Spleen (tissue), 11 donors: ENCODE data around the gene ORMDL3. TPM values are rescaled to one million over a fixed set of nuclear protein-coding genes. Genes with fewer than 3 reads are reported as not detected.

ENCODE experiments used
- DNase-seq: peaks from one replicate; pipeline ENCODE4 v3.0.0-alpha.2; 2020
- H3K27ac ChIP-seq, 8 donors: fragments of 200-600 bp; sonication (generic) in 7 of 8; 1 replicate in 4 of 8; 2 replicates in 4 of 8; pipeline versions ENCODE4 v1.5.0 to v1.8.0; 2016 to 2021; ENCODE audit warnings: inconsistent platforms in 4 of 8, mild to moderate bottlenecking in 4 of 8, moderate library complexity in 1 of 8
- H3K27me3 ChIP-seq, 7 donors: fragments of 200-600 bp; sonication (generic) in 6 of 7; replicated peaks in 1 of 7; 1 replicate in 4 of 7; 2 replicates in 3 of 7; pipeline versions ENCODE4 v1.5.0 to v1.8.0; 2016 to 2021; ENCODE audit warnings: inconsistent platforms in 3 of 7, mild to moderate bottlenecking in 1 of 7
- H3K36me3 ChIP-seq, 6 donors: fragments of 200-600 bp; sonication (generic) in 5 of 6; 1 replicate in 4 of 6; 2 replicates in 2 of 6; pipeline versions ENCODE4 v1.5.0 to v1.8.0; 2016 to 2021; ENCODE audit warnings: inconsistent platforms in 2 of 6
- H3K4me1 ChIP-seq, 6 donors: fragments of 200-600 bp; sonication (generic) in 5 of 6; 1 replicate in 3 of 6; 2 replicates in 3 of 6; pipeline versions ENCODE4 v1.5.0 to v1.8.0; 2016 to 2021; ENCODE audit warnings: inconsistent platforms in 3 of 6
- H3K4me3 ChIP-seq, 8 donors: fragments of 200-600 bp; sonication (generic) in 7 of 8; 1 replicate in 4 of 8; 2 replicates in 4 of 8; pipeline versions ENCODE4 v1.5.0 to v1.8.0; 2016 to 2021; ENCODE audit warnings: inconsistent platforms in 4 of 8, mild to moderate bottlenecking in 4 of 8, moderate library complexity in 2 of 8
- H3K9me3 ChIP-seq, 8 donors: fragments of 200-600 bp; sonication (generic) in 7 of 8; 1 replicate in 4 of 8; 2 replicates in 4 of 8; pipeline versions ENCODE4 v1.5.0 to v1.8.0; 2016 to 2021; ENCODE audit warnings: inconsistent platforms in 4 of 8
- POLR2A ChIP-seq, 3 donors: fragments of 450-650 bp; IDR thresholded peaks; one replicate each; pipeline ENCODE4 v1.5.1; 2017; ENCODE audit warnings: antibody characterized with exemption in 3 of 3, mild to moderate bottlenecking in 1 of 3
- POLR2AphosphoS5 ChIP-seq, 3 donors: sonication (generic); formaldehyde crosslinking; IDR thresholded peaks; one replicate each; pipeline ENCODE4 v1.5.1; 2017; ENCODE audit warnings: antibody characterized with exemption in 3 of 3
- WGBS, 5 donors: extraction: QIAGEN DNeasy Blood & Tissue Kit in 3 of 5; methylation state at CpG; one replicate each; pipeline versions ENCODE4 v1.1.5 to v1.1.7; 2013 to 2018; 5-methylcytosine and 5-hydroxymethylcytosine counted together
- intact Hi-C: fragments of 100-400 bp; cut with DNase I; formaldehyde crosslinking; loops from one replicate; pipeline ENCODE4 v1.15.0; 2023; ENCODE audit warnings: low total_unique reads
- polyA plus RNA-seq, 3 donors: library from polyadenylated mRNA; stranded (reverse); fragments of 200-250 nt; gene quantifications; one replicate each; pipeline ENCODE4 v1.2.1, GENCODE V29; 2013
- total RNA-seq, 7 donors: library from RNA; depleted of rRNA in 3 of 7; stranded (reverse); fragments of >200 nt in 3 of 7; fragmentation: NEBNext Ultra II Directional in 4 of 7; extraction: Animal tissue kit (Norgen Biotek cat#: 25700) in 4 of 7; gene quantifications; one replicate each; pipeline versions ENCODE4 v1.1.0 to v1.2.1, GENCODE V29; 2016 to 2021
- TF ChIP-seq, protein P1 (sequence below), 11 experiments: fragments of 200-600 bp in 7 of 11; fragments of 450-650 bp in 4 of 11; sonication (generic) in 4 of 11; IDR thresholded peaks in 8 of 11; conservative IDR thresholded peaks in 3 of 11; 1 replicate in 7 of 11; 2 replicates in 4 of 11; pipeline versions ENCODE4 v1.4.0 to v1.8.0; 2016 to 2021; ENCODE audit warnings: antibody characterized with exemption in 11 of 11, inconsistent platforms in 4 of 11, mild to moderate bottlenecking in 1 of 11
- donor health status: healthy with polysubstance abuse.
- donor health status: DM: no; HTN: no; CAD: no; lungs with moderate emphysema.
- donor health status: DM: no; HTN: no; CAD: no.
- donor health status: Bipolar disorder and iron deficiency.
- donor health status: healthy.
- donor health status: DM: no; HTN: no; CAD: no.
- donor health status: DM: yes; HTN: yes; CAD: no.

The ORMDL3 gene
- total and polyA plus RNA-seq, 10 donors, result 34.7 to 77.6 (median 51.7) TPM

DNA sequence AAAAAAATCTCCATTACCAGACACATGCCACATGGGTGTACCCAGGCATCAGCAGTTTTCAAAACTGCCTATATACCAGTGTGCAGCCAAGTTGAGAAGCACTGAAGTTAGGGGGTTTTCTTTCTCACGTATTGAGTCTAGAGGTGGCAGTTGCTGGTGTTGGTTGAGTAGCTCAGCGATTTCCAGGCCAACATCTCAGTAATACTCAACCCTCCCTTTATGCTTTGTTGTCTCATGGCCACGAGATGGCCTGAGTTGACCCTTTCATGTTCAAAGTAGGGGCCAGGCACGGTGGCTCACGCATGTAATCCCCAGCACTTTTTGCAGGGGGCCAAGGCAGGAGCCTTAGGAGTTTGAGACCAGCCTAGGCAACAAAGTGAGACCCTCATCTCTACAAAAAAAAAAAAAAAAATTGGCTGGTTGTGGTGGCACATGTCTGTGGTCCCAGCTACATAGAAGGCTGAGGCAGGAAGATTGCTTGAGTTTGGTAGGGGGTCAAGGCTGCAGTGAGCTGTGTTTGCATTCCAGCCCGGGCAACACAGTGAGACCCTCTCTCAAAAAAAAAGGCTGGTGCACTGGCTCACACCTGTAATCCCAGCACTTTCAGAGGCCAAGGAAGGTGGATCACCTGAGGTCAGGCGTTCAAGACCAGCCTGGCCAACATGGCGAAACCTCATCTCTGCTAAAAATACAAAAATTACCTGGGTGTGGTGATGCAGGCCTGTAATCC, 10.9 kb upstream of the ORMDL3 start:
- Histone ChIP-seq H3K4me1 (peaks cover 4 to 15% (median 9%) of the 10 kb centered on the region in 6 donors), H3K36me3 (no peaks in the 10 kb centered on the region), H3K4me3 (no peak overlapping the region), H3K27ac (no peak overlapping the region), H3K9me3 (no peaks in the 10 kb centered on the region), H3K27me3 (no peaks in the 10 kb centered on the region)
- no peak for DNase-seq
- intact Hi-C loops, result no loop called here
- TF ChIP-seq, protein P1, sequence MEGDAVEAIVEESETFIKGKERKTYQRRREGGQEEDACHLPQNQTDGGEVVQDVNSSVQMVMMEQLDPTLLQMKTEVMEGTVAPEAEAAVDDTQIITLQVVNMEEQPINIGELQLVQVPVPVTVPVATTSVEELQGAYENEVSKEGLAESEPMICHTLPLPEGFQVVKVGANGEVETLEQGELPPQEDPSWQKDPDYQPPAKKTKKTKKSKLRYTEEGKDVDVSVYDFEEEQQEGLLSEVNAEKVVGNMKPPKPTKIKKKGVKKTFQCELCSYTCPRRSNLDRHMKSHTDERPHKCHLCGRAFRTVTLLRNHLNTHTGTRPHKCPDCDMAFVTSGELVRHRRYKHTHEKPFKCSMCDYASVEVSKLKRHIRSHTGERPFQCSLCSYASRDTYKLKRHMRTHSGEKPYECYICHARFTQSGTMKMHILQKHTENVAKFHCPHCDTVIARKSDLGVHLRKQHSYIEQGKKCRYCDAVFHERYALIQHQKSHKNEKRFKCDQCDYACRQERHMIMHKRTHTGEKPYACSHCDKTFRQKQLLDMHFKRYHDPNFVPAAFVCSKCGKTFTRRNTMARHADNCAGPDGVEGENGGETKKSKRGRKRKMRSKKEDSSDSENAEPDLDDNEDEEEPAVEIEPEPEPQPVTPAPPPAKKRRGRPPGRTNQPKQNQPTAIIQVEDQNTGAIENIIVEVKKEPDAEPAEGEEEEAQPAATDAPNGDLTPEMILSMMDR (IDR thresholded peaks at IDR 0.05 in 8 of 11, conservative IDR thresholded peaks at IDR 0.05 in 3 of 11), result no peak
- 66 to 84% (median 76%) methylated on average over 8 of the region's 8 CpGs for WGBS, 5 donors

GRCh38 chr17:39937447-39937846, 10.0 kb upstream of the ORMDL3 start:
- 89 to 94% (median 94%) methylated on average over 3 of the region's 3 CpGs for WGBS, 5 donors
- Histone ChIP-seq H3K4me3 (no peak overlapping the region), H3K27me3 (no peaks in the 10 kb centered on the region), H3K36me3 (no peaks in the 10 kb centered on the region), H3K9me3 (no peaks in the 10 kb centered on the region), H3K4me1 (peaks cover 4 to 15% (median 9%) of the 10 kb centered on the region in 6 donors), H3K27ac (no peak overlapping the region)
- intact Hi-C loops, result no loop called here
- DNase-seq, result no peak
- TF ChIP-seq POLR2AphosphoS5 (IDR thresholded peaks at IDR 0.05) (no peak), POLR2A (IDR thresholded peaks at IDR 0.05) (no peak)
- TF ChIP-seq, protein P1 (IDR thresholded peaks at IDR 0.05 in 8 of 11, conservative IDR thresholded peaks at IDR 0.05 in 3 of 11), result no peak

GRCh38 chr17:39935909-39936308, 8.5 kb upstream of the ORMDL3 start:
- no peaks in the 10 kb centered on the region for H3K9me3 ChIP-seq
- TF ChIP-seq, protein P1 (IDR thresholded peaks at IDR 0.05 in 8 of 11, conservative IDR thresholded peaks at IDR 0.05 in 3 of 11), result no peak
- 62 to 85% (median 68%) methylated on average over 3 of the region's 3 CpGs for WGBS, 5 donors
- peaks cover 4 to 15% (median 9%) of the 10 kb centered on the region in 6 donors for H3K4me1 ChIP-seq
- H3K27ac ChIP-seq, result no peak overlapping the region
- DNase-seq, result no peak
- no peaks in the 10 kb centered on the region for H3K27me3 ChIP-seq
- H3K4me3 ChIP-seq, result no peak overlapping the region
- intact Hi-C loops, result no loop called here
- H3K36me3 ChIP-seq, result no peaks in the 10 kb centered on the region

- WGBS, 5 donors, result 87 to 94% (median 92%) methylated on average over 5 of the region's 5 CpGs
Measured at GRCh38 chr17:39934324-39934723, 6.9 kb upstream of the ORMDL3 start.

More at GRCh38 chr17:39934324-39934723, 6.9 kb upstream of the ORMDL3 start:
- TF ChIP-seq, protein P1 (IDR thresholded peaks at IDR 0.05 in 8 of 11, conservative IDR thresholded peaks at IDR 0.05 in 3 of 11), result no peak
- no peak for TF ChIP-seq POLR2AphosphoS5 (IDR thresholded peaks at IDR 0.05)
- no peak for TF ChIP-seq POLR2A (IDR thresholded peaks at IDR 0.05)
- H3K27ac ChIP-seq, result no peak overlapping the region
- no peak overlapping the region for H3K4me3 ChIP-seq
- peaks cover 0 to 17% (median 9%) of the 10 kb centered on the region in 6 donors for H3K4me1 ChIP-seq
- H3K9me3 ChIP-seq, result no peaks in the 10 kb centered on the region
- H3K27me3 ChIP-seq, result no peaks in the 10 kb centered on the region
- no peaks in the 10 kb centered on the region for H3K36me3 ChIP-seq
- intact Hi-C loops, result no loop called here
- no peak for DNase-seq
